Pulmonary artery endothelial cell (primary cell): ENCODE measurements around the gene RPP14. TPM values are rescaled to one million over a fixed set of nuclear protein-coding genes. Genes with fewer than 3 reads are reported as not detected.

Experiments
- DNase-seq: peaks from one replicate; pipeline ENCODE4 v3.0.0-alpha.2; 2011; ENCODE audit warnings: low read depth, low spot score
- total RNA-seq: library from RNA; depleted of rRNA; stranded (reverse); fragments of >200 nt; gene quantifications from 2 replicates; pipeline ENCODE4 v1.2.3, GENCODE V29; 2014

The RPP14 gene
- total RNA-seq, 1 donor from 2014 or later, result 17.4 TPM

GRCh38 chr3:58291671-58292338, 14.2 kb upstream of the RPP14 start:
- DNase-seq, result no peak

- no peak for DNase-seq
These were observed 13.2 kb upstream of the RPP14 start for GRCh38 chr3:58292866-58293265.

- no peak for DNase-seq
These were observed 12.5 kb upstream of the RPP14 start for GRCh38 chr3:58293516-58293915.

- DNase-seq, result no peak
These were observed 9.8 kb upstream of the RPP14 start for GRCh38 chr3:58296269-58296668.

GRCh38 chr3:58296843-58297242, 9.2 kb upstream of the RPP14 start:
- no peak for DNase-seq

GRCh38 chr3:58298190-58298589, 7.9 kb upstream of the RPP14 start:
- DNase-seq, result no peak

- no peak for DNase-seq
These were observed 7.0 kb upstream of the RPP14 start for GRCh38 chr3:58299075-58299474.

- DNase-seq, result peak; percentile 27
These were observed 6.1 kb upstream of the RPP14 start for GRCh38 chr3:58299839-58300516.

GRCh38 chr3:58307639-58308215, 1.7 kb downstream of the RPP14 start:
- DNase-seq, result peak; percentile 44

- no peak for DNase-seq
These were observed 2.7 kb downstream of the RPP14 start for GRCh38 chr3:58308728-58309127.

- DNase-seq, result no peak
These were observed 11.8 kb downstream of the RPP14 start for GRCh38 chr3:58317811-58318210.

GRCh38 chr3:58321791-58322190, 15.7 kb downstream of the RPP14 start:
- no peak for DNase-seq

GRCh38 chr3:58322793-58323192, 16.7 kb downstream of the RPP14 start:
- no peak for DNase-seq

GRCh38 chr3:58323529-58324390, 17.7 kb downstream of the RPP14 start:
- no peak for DNase-seq

- DNase-seq, result peak; percentile 49
These were observed 18.6 kb downstream of the RPP14 start for GRCh38 chr3:58324391-58325390.

- DNase-seq, result no peak
These were observed 19.5 kb downstream of the RPP14 start for GRCh38 chr3:58325525-58325992.

- no peak for DNase-seq
These were observed 20.3 kb downstream of the RPP14 start for GRCh38 chr3:58326267-58326900.

GRCh38 chr3:58329150-58329921, 23.3 kb downstream of the RPP14 start:
- no peak for DNase-seq

- no peak for DNase-seq
These were observed 23.9 kb downstream of the RPP14 start for GRCh38 chr3:58329922-58330413.
